ENCODE data around the gene MEN1.

The MEN1 gene

DNA sequence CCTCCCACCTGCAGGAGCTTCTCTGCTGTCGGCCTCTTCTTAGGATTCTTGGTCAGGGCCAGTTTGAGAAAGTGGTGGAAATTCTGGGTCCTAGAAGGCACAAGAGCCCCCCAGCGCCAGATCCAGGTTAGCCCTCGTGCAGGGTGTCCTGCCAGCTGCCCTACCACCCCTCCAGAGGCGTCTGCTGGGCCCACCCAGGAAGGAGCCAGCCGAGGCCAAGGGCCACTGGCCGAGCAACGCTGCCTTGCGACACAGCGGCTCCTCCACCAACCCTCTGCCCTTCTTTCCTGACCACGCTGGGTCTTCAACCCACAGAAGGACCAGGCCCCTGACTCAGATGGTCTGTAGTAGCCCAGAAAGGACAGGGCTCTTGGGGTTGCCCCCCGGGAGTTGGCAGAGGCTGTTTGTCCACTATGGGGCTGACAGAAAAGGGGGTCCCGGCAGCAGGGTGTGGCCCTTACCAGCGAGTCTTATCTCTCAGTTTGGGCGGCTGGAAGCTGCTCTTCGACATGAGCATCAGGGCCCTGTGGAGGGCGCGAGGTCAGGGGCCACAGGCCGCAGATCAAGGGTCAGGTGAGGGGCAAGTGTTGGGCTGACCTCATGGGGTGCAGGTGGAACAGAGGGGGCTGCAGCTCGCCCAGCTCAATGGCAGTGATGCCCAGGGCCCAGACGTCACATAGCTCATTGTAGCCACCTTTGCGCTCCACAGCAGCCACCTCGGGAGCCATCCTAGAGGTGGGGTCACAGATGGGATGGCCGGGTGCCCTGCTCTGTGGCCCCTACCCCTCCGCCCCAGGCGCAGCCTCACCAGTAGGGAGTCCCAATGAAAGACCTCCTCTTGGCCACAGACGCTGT, 9.8 kb downstream of the MEN1 start:
- Histone ChIP-seq H3K27me3 (ENCODE audit: control insufficient read depth, insufficient read depth, low read length) (no peaks in the 10 kb centered on the region), H3K9me3 (ENCODE audit: control insufficient read depth, insufficient read depth, low read length) (no peaks in the 10 kb centered on the region), H3K27ac (ENCODE audit: low read length) (no peak overlapping the region), H3K4me1 (ENCODE audit: control insufficient read depth, insufficient read depth, low read length) (0 out of 2 replicates have a peak, but pooled peaks cover 2% of the 10 kb centered on the region), H3K4me3 (ENCODE audit: low read length) (no peak overlapping the region), H3K36me3 (ENCODE audit: control insufficient read depth, insufficient read depth, low read length) (peaks cover 9% of the 10 kb centered on the region; the same call in 1 of the 2 replicates)
- no CpG with 5 or more reads among the region's 26 CpGs for WGBS (ENCODE audit: insufficient coverage, insufficient read length)
- no peak for DNase-seq (ENCODE audit: low read depth, low spot score)

DNA sequence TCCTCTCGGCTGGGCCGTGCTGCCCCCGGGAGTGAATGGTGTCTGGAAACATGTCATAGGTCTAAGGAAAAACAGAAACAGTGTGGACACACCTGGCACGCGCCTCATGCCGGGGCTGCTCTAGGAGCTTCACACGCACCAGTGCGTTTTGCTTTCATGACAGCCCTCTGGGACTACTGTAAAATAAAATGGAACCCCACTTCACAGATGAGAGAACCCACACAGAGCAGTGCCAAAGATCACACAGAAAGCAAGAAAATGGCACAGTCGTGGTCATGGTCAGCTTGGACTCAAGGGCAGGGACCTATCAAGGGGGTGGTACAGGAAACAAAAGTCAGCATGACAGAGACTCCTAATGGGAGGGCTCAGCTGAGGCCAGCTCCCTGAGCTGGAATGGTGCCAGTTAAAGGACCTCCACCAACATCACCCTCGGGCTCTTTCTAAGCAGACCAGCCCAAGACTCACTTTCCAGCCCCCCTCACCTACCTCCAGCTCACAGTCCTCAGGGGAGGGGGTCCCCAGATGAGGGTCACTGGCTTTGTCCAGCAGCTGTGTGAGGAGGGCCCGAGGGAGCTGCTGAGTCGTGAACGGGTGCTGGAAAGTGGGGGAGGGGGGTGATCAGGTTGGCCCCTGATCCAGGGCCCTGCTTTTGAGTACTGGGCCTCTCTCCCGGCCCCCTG, 10.6 kb downstream of the MEN1 start:
- no peak overlapping the region for H3K27ac ChIP-seq (ENCODE audit: low read length)
- no peak for DNase-seq (ENCODE audit: low read depth, low spot score)
- whole genome bisulfite sequencing (ENCODE audit: insufficient coverage, insufficient read length): no CpG with 5 or more reads among the region's 14 CpGs
- no peak overlapping the region for H3K4me3 ChIP-seq (ENCODE audit: low read length)
- peaks cover 6% of the 10 kb centered on the region; the same call in 1 of the 2 replicates for H3K36me3 ChIP-seq (ENCODE audit: control insufficient read depth, insufficient read depth, low read length)
- H3K9me3 ChIP-seq (ENCODE audit: control insufficient read depth, insufficient read depth, low read length): no peaks in the 10 kb centered on the region
- no peaks in the 10 kb centered on the region for H3K27me3 ChIP-seq (ENCODE audit: control insufficient read depth, insufficient read depth, low read length)
- 0 out of 2 replicates have a peak, but pooled peaks cover 2% of the 10 kb centered on the region for H3K4me1 ChIP-seq (ENCODE audit: control insufficient read depth, insufficient read depth, low read length)

DNA sequence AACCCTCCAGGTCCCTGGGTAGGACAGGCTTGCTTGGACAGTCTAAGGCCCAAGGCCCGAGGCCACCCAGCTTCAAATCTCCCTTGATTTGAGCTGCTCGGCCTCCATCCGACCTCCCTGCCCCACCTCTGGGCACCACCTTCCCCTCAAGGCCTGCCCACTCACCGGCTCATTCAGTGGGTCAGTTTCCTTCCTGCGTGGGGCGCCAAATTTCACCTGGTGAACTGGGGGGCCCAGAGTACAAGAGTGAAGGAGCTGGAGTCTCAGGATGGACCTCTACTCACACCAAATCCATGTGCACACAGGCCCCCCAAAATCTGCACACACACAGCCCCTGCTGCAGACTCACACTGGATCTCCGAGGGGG, 11.1 kb downstream of the MEN1 start:
- Histone ChIP-seq H3K36me3 (ENCODE audit: control insufficient read depth, insufficient read depth, low read length) (peaks cover 6% of the 10 kb centered on the region; the same call in 1 of the 2 replicates), H3K27me3 (ENCODE audit: control insufficient read depth, insufficient read depth, low read length) (no peaks in the 10 kb centered on the region), H3K4me3 (ENCODE audit: low read length) (no peak overlapping the region), H3K4me1 (ENCODE audit: control insufficient read depth, insufficient read depth, low read length) (0 out of 2 replicates have a peak, but pooled peaks cover 2% of the 10 kb centered on the region), H3K9me3 (ENCODE audit: control insufficient read depth, insufficient read depth, low read length) (no peaks in the 10 kb centered on the region), H3K27ac (ENCODE audit: low read length) (no peak overlapping the region)
- WGBS (ENCODE audit: insufficient coverage, insufficient read length): no CpG with 5 or more reads among the region's 7 CpGs
- no peak for DNase-seq (ENCODE audit: low read depth, low spot score)

DNA sequence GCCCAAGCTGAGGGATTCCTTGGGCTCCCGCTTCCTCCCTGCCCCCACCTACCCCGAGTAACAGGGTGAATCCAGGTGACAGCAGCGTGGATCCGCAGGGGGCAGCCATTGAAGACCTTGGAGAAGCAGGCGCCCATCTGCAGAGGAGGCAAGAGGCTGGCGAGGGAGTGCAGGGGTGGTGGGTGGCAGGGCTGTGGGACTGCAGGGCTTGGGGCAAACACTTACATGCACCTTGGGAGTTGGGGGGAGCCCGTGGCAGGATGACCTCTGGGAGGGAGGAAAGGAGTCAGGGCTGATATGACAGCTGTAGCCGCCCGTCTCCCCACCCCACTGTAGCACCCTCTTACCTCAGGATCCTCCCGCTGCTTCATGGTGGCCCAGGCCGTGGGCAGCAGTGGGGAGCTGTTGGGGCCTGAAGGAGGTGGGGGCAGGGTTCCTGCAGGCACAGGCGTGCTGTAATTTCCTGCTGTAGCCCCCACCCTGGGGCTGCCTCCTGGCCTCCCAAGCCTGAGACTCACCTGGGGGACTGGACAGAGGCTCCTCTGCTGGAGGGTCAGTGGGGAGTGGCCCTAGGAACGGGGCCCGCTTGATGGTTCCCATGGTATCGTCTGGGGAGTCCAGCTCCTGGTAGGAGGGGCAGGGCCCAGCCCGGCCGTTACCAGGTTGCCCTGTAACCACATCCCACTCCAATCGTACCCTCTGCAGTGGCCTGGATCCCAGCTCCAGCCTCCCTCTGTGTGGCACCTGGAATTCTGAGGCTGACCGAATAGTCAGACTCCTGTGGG, 13.4 kb downstream of the MEN1 start:
- no peak for DNase-seq (ENCODE audit: low read depth, low spot score)
- Histone ChIP-seq H3K4me1 (ENCODE audit: control insufficient read depth, insufficient read depth, low read length) (no peaks in the 10 kb centered on the region), H3K27me3 (ENCODE audit: control insufficient read depth, insufficient read depth, low read length) (no peaks in the 10 kb centered on the region), H3K4me3 (ENCODE audit: low read length) (no peak overlapping the region), H3K27ac (ENCODE audit: low read length) (no peak overlapping the region), H3K36me3 (ENCODE audit: control insufficient read depth, insufficient read depth, low read length) (peaks cover 6% of the 10 kb centered on the region; the same call in 1 of the 2 replicates), H3K9me3 (ENCODE audit: control insufficient read depth, insufficient read depth, low read length) (no peaks in the 10 kb centered on the region)
- no CpG with 5 or more reads among the region's 19 CpGs for WGBS (ENCODE audit: insufficient coverage, insufficient read length)

DNA sequence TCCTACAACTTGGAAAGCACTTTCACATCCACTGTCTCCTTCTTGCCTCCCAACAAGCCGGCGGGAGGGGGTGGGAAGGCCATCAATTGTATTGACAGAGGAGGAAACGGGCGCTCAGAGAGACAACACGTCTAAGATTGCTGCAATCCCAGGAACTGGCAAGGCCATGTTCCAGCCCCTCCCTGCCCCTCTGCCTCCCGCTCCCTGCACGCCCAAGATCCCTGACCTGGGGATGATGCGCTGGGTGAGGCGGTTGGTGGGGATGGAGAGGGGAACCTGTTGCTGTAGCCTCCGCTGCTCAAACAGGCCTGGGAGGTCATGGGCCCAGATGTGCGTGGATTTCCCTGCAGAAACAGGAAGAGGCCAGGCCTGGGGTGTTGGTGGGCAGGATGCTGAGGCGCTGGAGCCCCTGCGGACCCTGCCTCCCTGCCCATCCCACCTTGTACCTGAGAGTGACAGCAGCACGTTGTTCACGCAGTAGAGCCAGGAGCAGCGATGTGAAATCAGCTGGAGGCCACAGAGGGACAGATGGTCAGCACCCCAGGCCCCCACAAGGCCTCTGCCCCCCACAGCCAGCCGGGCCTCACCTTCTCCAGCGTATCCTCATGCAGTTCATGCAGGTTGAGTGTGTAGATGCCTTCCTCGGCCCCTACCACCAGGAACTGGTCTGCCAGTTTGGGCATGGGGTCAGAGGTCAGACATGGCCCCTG, 14.1 kb downstream of the MEN1 start:
- H3K27me3 ChIP-seq (ENCODE audit: control insufficient read depth, insufficient read depth, low read length): no peaks in the 10 kb centered on the region
- no peaks in the 10 kb centered on the region for H3K9me3 ChIP-seq (ENCODE audit: control insufficient read depth, insufficient read depth, low read length)
- H3K36me3 ChIP-seq (ENCODE audit: control insufficient read depth, insufficient read depth, low read length): peaks cover 6% of the 10 kb centered on the region; the same call in 1 of the 2 replicates
- H3K27ac ChIP-seq (ENCODE audit: low read length): no peak overlapping the region
- H3K4me1 ChIP-seq (ENCODE audit: control insufficient read depth, insufficient read depth, low read length): no peaks in the 10 kb centered on the region
- WGBS (ENCODE audit: insufficient coverage, insufficient read length): no CpG with 5 or more reads among the region's 19 CpGs
- no peak for DNase-seq (ENCODE audit: low read depth, low spot score)
- H3K4me3 ChIP-seq (ENCODE audit: low read length): no peak overlapping the region

DNA sequence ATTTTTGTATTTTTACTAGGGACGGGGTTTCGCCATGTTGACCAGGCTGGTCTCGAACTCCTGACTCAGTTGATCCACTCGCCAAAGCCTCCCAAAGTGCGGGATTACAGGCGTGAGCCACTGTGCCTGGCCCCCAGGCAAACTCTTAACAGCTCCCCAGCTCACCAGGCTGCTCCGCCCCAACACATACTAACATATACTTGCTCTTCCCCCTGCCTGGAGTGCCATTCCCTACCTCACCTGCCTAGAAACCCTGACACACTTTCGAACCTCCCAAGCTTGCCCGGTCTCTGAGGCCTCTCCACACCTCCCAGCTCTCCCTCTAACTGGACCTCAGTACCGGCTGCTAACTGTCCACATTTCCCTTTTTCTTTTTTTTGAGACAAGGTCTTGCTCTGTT, 15.8 kb downstream of the MEN1 start:
- Histone ChIP-seq H3K27me3 (ENCODE audit: control insufficient read depth, insufficient read depth, low read length) (no peaks in the 10 kb centered on the region), H3K4me3 (ENCODE audit: low read length) (no peak overlapping the region), H3K36me3 (ENCODE audit: control insufficient read depth, insufficient read depth, low read length) (peaks cover 9% of the 10 kb centered on the region; the same call in 1 of the 2 replicates), H3K9me3 (ENCODE audit: control insufficient read depth, insufficient read depth, low read length) (no peaks in the 10 kb centered on the region), H3K27ac (ENCODE audit: low read length) (no peak overlapping the region), H3K4me1 (ENCODE audit: control insufficient read depth, insufficient read depth, low read length) (no peaks in the 10 kb centered on the region)
- DNase-seq (ENCODE audit: low read depth, low spot score): no peak
- no CpG with 5 or more reads among the region's 10 CpGs for WGBS (ENCODE audit: insufficient coverage, insufficient read length)

DNA sequence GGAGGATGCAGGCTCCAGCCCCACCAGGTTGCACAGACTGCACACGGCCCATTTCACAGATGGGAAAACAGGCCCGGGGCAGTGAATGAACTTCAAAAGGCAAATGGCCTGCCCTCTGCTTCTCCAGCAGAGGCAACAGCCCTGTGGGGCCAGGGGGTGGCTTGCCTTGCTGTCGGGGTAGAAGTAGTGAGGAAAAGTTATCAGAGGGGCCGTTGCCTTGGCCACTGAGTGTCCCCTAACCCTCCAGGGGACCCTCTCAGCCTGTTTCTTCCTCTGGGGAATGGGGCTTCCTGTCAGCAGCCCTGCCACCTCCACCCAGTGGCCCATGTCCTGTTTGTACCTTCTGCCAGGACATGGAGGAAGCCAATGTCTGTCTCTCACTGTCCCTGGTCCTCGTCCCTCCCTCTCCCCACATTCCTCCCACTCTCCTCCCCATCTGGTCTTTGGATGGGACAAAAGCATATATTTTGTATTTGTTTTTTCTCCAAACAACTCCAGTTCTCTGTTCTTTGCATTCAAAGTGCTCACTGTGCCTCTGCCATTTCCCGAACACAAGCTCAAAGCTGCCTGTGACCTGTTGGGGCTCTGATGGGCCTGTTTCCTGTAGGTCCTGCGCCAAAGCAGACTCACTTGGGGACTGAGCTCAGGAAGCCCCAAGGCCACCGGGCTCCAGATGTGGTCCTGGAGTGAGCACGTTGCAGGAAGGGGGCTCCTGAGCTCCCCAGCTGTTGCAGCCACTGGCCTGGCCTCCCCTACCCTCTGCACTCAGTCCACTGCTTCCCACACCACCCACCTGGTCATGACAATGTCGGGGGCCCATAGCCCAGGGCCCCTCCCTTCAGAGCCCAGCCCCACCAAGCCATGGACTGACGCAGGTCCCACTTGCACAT, 16.8 kb downstream of the MEN1 start:
- no CpG with 5 or more reads among the region's 11 CpGs for WGBS (ENCODE audit: insufficient coverage, insufficient read length)
- Histone ChIP-seq H3K27me3 (ENCODE audit: control insufficient read depth, insufficient read depth, low read length) (no peaks in the 10 kb centered on the region), H3K4me3 (ENCODE audit: low read length) (no peak overlapping the region), H3K36me3 (ENCODE audit: control insufficient read depth, insufficient read depth, low read length) (peaks cover 8% of the 10 kb centered on the region), H3K4me1 (ENCODE audit: control insufficient read depth, insufficient read depth, low read length) (no peaks in the 10 kb centered on the region), H3K27ac (ENCODE audit: low read length) (no peak overlapping the region), H3K9me3 (ENCODE audit: control insufficient read depth, insufficient read depth, low read length) (no peaks in the 10 kb centered on the region)
- DNase-seq (ENCODE audit: low read depth, low spot score): no peak

DNA sequence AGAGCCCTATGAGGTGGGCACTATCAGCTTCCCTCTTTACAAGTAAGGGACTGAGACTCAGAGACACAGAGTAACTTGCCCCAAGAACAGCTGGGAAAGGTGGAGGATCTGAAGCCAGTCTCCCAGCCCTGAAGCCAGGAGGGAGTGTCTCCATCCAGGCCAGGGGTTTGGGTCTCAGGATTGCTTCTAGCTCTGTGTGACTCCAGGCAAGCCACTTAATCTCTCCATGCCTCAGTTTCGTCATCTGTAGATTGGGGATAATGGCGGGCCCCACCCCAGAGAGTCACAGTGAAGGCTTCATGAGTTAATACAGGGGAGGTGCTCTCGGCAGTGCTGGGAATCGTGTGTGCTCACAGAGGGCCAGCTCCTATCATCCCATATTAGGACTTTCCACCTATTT, 17.9 kb downstream of the MEN1 start:
- no CpG with 5 or more reads among the region's 4 CpGs for WGBS (ENCODE audit: insufficient coverage, insufficient read length)
- DNase-seq (ENCODE audit: low read depth, low spot score): no peak
- H3K4me1 ChIP-seq (ENCODE audit: control insufficient read depth, insufficient read depth, low read length): no peaks in the 10 kb centered on the region
- H3K9me3 ChIP-seq (ENCODE audit: control insufficient read depth, insufficient read depth, low read length): no peaks in the 10 kb centered on the region
- H3K36me3 ChIP-seq (ENCODE audit: control insufficient read depth, insufficient read depth, low read length): peaks cover 8% of the 10 kb centered on the region
- no peaks in the 10 kb centered on the region for H3K27me3 ChIP-seq (ENCODE audit: control insufficient read depth, insufficient read depth, low read length)
- H3K27ac ChIP-seq (ENCODE audit: low read length): no peak overlapping the region
- no peak overlapping the region for H3K4me3 ChIP-seq (ENCODE audit: low read length)

DNA sequence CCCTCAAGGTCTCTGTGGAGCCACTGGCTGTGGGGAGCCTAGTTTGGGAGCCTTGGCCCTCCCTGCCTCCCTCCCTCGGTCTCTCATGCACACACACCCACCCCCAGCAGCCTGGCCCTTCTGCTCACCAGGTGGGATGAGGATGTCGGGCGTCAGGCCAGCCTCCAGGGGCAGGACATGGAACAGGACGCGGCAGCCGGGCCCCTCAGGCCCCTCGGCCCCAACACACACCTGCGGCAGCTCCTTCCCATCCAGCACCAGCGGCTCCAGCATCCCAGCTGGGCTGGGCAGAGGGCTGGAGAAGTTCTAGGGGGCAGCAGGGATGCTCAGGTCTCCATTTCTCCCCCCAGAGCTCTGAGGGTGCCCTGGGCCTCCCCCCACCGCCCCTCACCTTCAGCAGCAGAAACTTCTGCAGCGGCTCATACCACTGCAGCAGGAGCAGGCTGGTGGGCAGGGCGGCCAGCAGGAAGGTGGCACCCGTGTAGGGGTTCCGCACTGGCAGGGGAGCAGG, 18.5 kb downstream of the MEN1 start:
- no peaks in the 10 kb centered on the region for H3K9me3 ChIP-seq (ENCODE audit: control insufficient read depth, insufficient read depth, low read length)
- H3K27ac ChIP-seq (ENCODE audit: low read length): no peak overlapping the region
- H3K36me3 ChIP-seq (ENCODE audit: control insufficient read depth, insufficient read depth, low read length): peaks cover 8% of the 10 kb centered on the region
- H3K27me3 ChIP-seq (ENCODE audit: control insufficient read depth, insufficient read depth, low read length): no peaks in the 10 kb centered on the region
- no peaks in the 10 kb centered on the region for H3K4me1 ChIP-seq (ENCODE audit: control insufficient read depth, insufficient read depth, low read length)
- no peak overlapping the region for H3K4me3 ChIP-seq (ENCODE audit: low read length)
- no CpG with 5 or more reads among the region's 14 CpGs for WGBS (ENCODE audit: insufficient coverage, insufficient read length)
- DNase-seq (ENCODE audit: low read depth, low spot score): no peak
